ENCODE measurements around the gene CC2D1A. TPM values are rescaled to one million over a fixed set of nuclear protein-coding genes. Genes with fewer than 3 reads are reported as not detected.
A peak's percentile ranks its signal among the peaks of the same experiment; 100 is the strongest.

The CC2D1A gene
- polyA plus RNA-seq, 1 of the 3 experiments (the other 2 are of a cell fraction): 24.2 TPM

GRCh38 chr19:13872695-13873389 is 33.2 kb upstream of the CC2D1A start:
- no peaks in the 10 kb centered on the region for H3K9me3 ChIP-seq
- H3K79me2 ChIP-seq (ENCODE audit: insufficient read depth): peaks cover 5% of the 10 kb centered on the region; the same call in 1 of the 2 replicates
- DNase-seq: peak; percentile 43
- H3K9ac ChIP-seq: no peak overlapping the region
- no peak overlapping the region for H3K4me2 ChIP-seq
- ChIA-PET POLR2A (no interaction called here), CTCF (interaction anchor here (1.8 to 13.8 kb wide), 3 partner anchors 10 to 199 kb away, joined by 4 to 146 read pairs (median 6); partner anchors contain the start of genes IL27RA and MISP3)
- H3K4me3 ChIP-seq (ENCODE audit: low read depth in 2 of 2, low read length in 1 of 2): no peak overlapping the region
- H3K9me2 ChIP-seq: no peaks in the 10 kb centered on the region
- H3K36me3 ChIP-seq (replicated peaks in 1 of 2; ENCODE audit: control insufficient read depth in 1 of 2, insufficient read depth in 2 of 2, low read length in 1 of 2): no peaks in the 10 kb centered on the region
- no peak overlapping the region for H2AFZ ChIP-seq (ENCODE audit: low read depth)
- TF ChIP-seq USF1 (IDR thresholded peaks at IDR 0.05; ENCODE audit: borderline replicate concordance, low read depth): no peak
- no peak for TF ChIP-seq SIN3A (IDR thresholded peaks at IDR 0.05; ENCODE audit: borderline replicate concordance, low read depth, low read length)
- TF ChIP-seq RFX5 (IDR thresholded peaks at IDR 0.05; ENCODE audit: low read length): no peak
- TF ChIP-seq MEF2A (IDR thresholded peaks at IDR 0.05; ENCODE audit: borderline replicate concordance, low read depth): no peak
- TF ChIP-seq TCF12 (IDR thresholded peaks at IDR 0.05): no peak
- no peak for TF ChIP-seq RAD21 (IDR thresholded peaks at IDR 0.05; ENCODE audit: low read length)
- TF ChIP-seq REST (IDR thresholded peaks at IDR 0.05; ENCODE audit: low read depth, low read length): no peak
- TF ChIP-seq, protein P1, sequence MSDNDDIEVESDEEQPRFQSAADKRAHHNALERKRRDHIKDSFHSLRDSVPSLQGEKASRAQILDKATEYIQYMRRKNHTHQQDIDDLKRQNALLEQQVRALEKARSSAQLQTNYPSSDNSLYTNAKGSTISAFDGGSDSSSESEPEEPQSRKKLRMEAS (IDR thresholded peaks at IDR 0.05; ENCODE audit: low read depth): no peak
- TF ChIP-seq, protein P2, sequence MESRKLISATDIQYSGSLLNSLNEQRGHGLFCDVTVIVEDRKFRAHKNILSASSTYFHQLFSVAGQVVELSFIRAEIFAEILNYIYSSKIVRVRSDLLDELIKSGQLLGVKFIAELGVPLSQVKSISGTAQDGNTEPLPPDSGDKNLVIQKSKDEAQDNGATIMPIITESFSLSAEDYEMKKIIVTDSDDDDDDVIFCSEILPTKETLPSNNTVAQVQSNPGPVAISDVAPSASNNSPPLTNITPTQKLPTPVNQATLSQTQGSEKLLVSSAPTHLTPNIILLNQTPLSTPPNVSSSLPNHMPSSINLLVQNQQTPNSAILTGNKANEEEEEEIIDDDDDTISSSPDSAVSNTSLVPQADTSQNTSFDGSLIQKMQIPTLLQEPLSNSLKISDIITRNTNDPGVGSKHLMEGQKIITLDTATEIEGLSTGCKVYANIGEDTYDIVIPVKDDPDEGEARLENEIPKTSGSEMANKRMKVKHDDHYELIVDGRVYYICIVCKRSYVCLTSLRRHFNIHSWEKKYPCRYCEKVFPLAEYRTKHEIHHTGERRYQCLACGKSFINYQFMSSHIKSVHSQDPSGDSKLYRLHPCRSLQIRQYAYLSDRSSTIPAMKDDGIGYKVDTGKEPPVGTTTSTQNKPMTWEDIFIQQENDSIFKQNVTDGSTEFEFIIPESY (IDR thresholded peaks at IDR 0.05; ENCODE audit: borderline replicate concordance, low read depth): no peak
- no peak for TF ChIP-seq NFIC (IDR thresholded peaks at IDR 0.05; ENCODE audit: borderline replicate concordance)
- no peak for TF ChIP-seq CHD2 (IDR thresholded peaks at IDR 0.05; ENCODE audit: low read length, partially characterized antibody)
- TF ChIP-seq TEAD4 (IDR thresholded peaks at IDR 0.05; ENCODE audit: borderline replicate concordance, insufficient read depth): no peak
- TF ChIP-seq GABPA (IDR thresholded peaks at IDR 0.05; ENCODE audit: low read depth): no peak
- no peaks in the 10 kb centered on the region for H3K27me3 ChIP-seq (ENCODE audit: insufficient read depth)
- H3F3A ChIP-seq (replicated peaks; ENCODE audit: insufficient read depth): peaks cover 9% of the 10 kb centered on the region
- peaks cover 0 to 11% of the 10 kb centered on the region in 2 experiments; a peak in 1 of 4 replicates for H3K4me1 ChIP-seq (ENCODE audit: control insufficient read depth in 1 of 2, insufficient read depth in 2 of 2, low read depth in 1 of 2, low read length in 1 of 2)
- no peaks in the 10 kb centered on the region for H4K20me1 ChIP-seq (ENCODE audit: insufficient read depth)
- WGBS (ENCODE audit: low lambda C conversion rate): 92% methylated on average over 40 of the region's 45 CpGs
- no peak overlapping the region for H3K27ac ChIP-seq (ENCODE audit: low read depth in 2 of 2, low read length in 1 of 2)
